ENCODE measurements around the gene BMAL1. TPM values are rescaled to one million over a fixed set of nuclear protein-coding genes. Genes with fewer than 3 reads are reported as not detected.

The BMAL1 gene
- total RNA-seq, 1 experiment from 2014 or later: 3.2 TPM

DNA sequence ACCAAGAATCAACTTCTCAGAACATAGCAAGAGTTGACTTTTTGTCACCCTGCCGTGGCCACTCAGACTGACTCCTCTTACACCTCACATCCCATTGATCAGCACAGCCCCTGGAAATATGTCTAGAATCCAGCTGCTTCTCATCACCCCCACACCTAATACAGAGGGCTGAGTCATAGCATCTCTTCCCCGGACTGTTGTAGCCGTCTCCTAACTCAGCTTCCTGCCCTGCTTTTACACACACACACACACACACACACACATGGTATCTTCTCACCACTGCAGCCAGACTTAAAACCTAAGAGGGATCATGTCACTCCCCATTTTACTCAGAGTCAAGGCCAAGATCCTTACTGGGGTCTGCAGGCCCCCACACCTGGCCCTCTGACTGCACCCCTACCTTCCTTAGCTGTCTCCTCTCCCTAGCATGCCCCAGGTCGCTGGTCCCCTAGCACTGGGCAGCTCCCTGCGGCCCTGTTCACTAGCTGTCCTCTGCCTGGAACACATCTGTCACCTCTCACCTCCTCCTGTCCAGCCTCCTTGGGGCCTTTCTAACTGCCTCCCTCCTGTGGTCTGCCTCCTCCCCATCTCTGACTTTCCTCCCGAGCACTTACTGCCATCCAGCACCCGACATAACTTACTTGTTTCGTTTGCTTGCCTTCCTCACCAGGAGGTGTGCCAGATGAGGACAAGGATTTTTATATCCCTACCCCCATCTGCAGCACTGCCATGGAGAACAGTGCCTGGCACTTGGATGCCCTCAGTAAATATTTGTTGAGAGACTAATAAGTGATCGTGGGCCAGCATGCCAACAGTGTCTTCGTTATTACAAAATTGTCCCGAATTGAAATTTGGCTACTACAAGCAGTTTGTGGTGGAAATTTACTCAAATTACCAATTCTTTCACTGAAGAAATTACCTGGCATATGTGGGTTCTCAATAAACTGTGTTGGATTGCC is 61.9 kb downstream of the BMAL1 start:
- Histone ChIP-seq H3K27ac (ENCODE audit: low read depth, low read length, poor library complexity, severe bottlenecking) (no peak overlapping the region), H3K36me3 (ENCODE audit: insufficient read depth, low read length, poor library complexity, severe bottlenecking) (no peaks in the 10 kb centered on the region), H3K9me3 (ENCODE audit: low read depth, low read length, poor library complexity, severe bottlenecking) (no peaks in the 10 kb centered on the region), H3K27me3 (replicated peaks; ENCODE audit: insufficient read depth, low read depth, low read length, poor library complexity) (no peaks in the 10 kb centered on the region), H3K4me3 (ENCODE audit: low read depth, low read length, poor library complexity, severe bottlenecking) (no peak overlapping the region), H3K4me1 (ENCODE audit: insufficient read depth, low read length, poor library complexity, severe bottlenecking) (peaks cover 4% of the 10 kb centered on the region)
- BruUV-seq (replicated peaks): no TSS peak
- peak; percentile 60 for DNase-seq (ENCODE audit: low spot score)
- CTCF ChIA-PET: no interaction called here
- TF ChIP-seq EZH2 (IDR thresholded peaks at IDR 0.05; ENCODE audit: borderline replicate concordance, low read depth, low read length, poor library complexity, severe bottlenecking): no peak
- TF ChIP-seq, protein P1, sequence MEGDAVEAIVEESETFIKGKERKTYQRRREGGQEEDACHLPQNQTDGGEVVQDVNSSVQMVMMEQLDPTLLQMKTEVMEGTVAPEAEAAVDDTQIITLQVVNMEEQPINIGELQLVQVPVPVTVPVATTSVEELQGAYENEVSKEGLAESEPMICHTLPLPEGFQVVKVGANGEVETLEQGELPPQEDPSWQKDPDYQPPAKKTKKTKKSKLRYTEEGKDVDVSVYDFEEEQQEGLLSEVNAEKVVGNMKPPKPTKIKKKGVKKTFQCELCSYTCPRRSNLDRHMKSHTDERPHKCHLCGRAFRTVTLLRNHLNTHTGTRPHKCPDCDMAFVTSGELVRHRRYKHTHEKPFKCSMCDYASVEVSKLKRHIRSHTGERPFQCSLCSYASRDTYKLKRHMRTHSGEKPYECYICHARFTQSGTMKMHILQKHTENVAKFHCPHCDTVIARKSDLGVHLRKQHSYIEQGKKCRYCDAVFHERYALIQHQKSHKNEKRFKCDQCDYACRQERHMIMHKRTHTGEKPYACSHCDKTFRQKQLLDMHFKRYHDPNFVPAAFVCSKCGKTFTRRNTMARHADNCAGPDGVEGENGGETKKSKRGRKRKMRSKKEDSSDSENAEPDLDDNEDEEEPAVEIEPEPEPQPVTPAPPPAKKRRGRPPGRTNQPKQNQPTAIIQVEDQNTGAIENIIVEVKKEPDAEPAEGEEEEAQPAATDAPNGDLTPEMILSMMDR (conservative IDR thresholded peaks at IDR 0.05; ENCODE audit: low read depth, low read length): no peak
- POLR2A ChIA-PET (ENCODE audit: low non-redundant PET): interaction anchor here (0.6 kb wide), 1 partner anchor 42 kb away, joined by 4 read pairs; no protein-coding TSS in a partner anchor
- intact Hi-C loops (cut with micrococcal nuclease; ENCODE audit: unreplicated experiment): loop anchor here (5.0 to 10.0 kb wide), 3 partner anchors 157 to 1005 kb away; no protein-coding TSS in a partner anchor

DNA sequence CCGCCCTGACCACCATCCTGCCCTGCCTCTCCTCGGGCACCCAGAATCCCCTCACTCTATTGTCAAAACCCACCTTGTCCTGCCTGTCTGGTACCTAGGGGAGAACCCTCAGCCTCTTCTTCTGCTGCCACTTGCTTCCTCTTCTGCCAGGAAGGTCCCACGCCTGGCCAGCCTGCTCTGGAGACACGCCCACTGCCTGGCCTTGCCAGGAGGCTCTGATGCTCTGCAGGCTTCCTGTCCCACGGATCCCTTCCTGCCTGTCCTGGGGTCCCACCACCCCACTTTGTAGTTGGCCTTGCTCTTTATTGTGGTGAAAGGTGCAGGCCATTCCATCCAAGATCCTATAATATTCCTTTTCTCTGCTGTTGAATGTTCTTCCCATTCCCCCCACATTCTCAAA is 63.4 kb downstream of the BMAL1 start:
- BruUV-seq (replicated peaks): no TSS peak
- no peaks in the 10 kb centered on the region for H3K9me3 ChIP-seq (ENCODE audit: low read depth, low read length, poor library complexity, severe bottlenecking)
- no peak overlapping the region for H3K4me3 ChIP-seq (ENCODE audit: low read depth, low read length, poor library complexity, severe bottlenecking)
- CTCF ChIA-PET: no interaction called here
- no peak for DNase-seq (ENCODE audit: low spot score)
- TF ChIP-seq, protein P1 (conservative IDR thresholded peaks at IDR 0.05; ENCODE audit: low read depth, low read length): no peak
- no peak for TF ChIP-seq EZH2 (IDR thresholded peaks at IDR 0.05; ENCODE audit: borderline replicate concordance, low read depth, low read length, poor library complexity, severe bottlenecking)
- H3K27ac ChIP-seq (ENCODE audit: low read depth, low read length, poor library complexity, severe bottlenecking): no peak overlapping the region
- no peaks in the 10 kb centered on the region for H3K27me3 ChIP-seq (replicated peaks; ENCODE audit: insufficient read depth, low read depth, low read length, poor library complexity)
- no peaks in the 10 kb centered on the region for H3K36me3 ChIP-seq (ENCODE audit: insufficient read depth, low read length, poor library complexity, severe bottlenecking)
- POLR2A ChIA-PET (ENCODE audit: low non-redundant PET): no interaction called here
- intact Hi-C loops (cut with micrococcal nuclease; ENCODE audit: unreplicated experiment): loop anchor here (5.0 kb wide), 2 partner anchors 159 to 379 kb away; no protein-coding TSS in a partner anchor
- peaks cover 4% of the 10 kb centered on the region for H3K4me1 ChIP-seq (ENCODE audit: insufficient read depth, low read length, poor library complexity, severe bottlenecking)

DNA sequence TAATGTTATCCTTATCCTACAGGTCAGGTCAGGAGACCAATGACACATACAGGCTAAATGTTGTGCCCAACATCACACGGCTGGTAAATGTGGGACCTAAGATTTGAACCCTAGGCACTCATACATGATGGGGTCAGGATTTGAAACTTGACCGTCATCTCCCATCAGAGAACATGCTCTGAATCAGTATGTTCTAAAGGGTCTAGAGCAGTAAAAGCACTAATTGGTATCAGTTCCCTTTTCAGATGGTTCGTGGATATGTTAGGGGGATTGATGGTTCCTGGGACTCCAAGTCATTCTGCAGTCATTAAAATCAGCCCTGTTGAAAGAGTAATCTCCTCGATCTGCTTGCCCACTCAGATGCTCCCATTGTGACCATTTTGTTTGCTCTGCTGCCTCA is 65.5 kb downstream of the BMAL1 start:
- Histone ChIP-seq H3K27ac (ENCODE audit: low read depth, low read length, poor library complexity, severe bottlenecking) (no peak overlapping the region), H3K4me3 (ENCODE audit: low read depth, low read length, poor library complexity, severe bottlenecking) (no peak overlapping the region), H3K27me3 (replicated peaks; ENCODE audit: insufficient read depth, low read depth, low read length, poor library complexity) (no peaks in the 10 kb centered on the region), H3K4me1 (ENCODE audit: insufficient read depth, low read length, poor library complexity, severe bottlenecking) (no peaks in the 10 kb centered on the region), H3K9me3 (ENCODE audit: low read depth, low read length, poor library complexity, severe bottlenecking) (no peaks in the 10 kb centered on the region), H3K36me3 (ENCODE audit: insufficient read depth, low read length, poor library complexity, severe bottlenecking) (no peaks in the 10 kb centered on the region)
- no TSS peak for BruUV-seq (replicated peaks)
- intact Hi-C loops (cut with micrococcal nuclease; ENCODE audit: unreplicated experiment): loop anchor here (5.0 kb wide), 2 partner anchors 161 to 381 kb away; no protein-coding TSS in a partner anchor
- no peak for TF ChIP-seq EZH2 (IDR thresholded peaks at IDR 0.05; ENCODE audit: borderline replicate concordance, low read depth, low read length, poor library complexity, severe bottlenecking)
- TF ChIP-seq, protein P1 (conservative IDR thresholded peaks at IDR 0.05; ENCODE audit: low read depth, low read length): no peak
- CTCF ChIA-PET: no interaction called here
- POLR2A ChIA-PET (ENCODE audit: low non-redundant PET): no interaction called here
- no peak for DNase-seq (ENCODE audit: low spot score)
